Right hindlimb (tissue), 1 donor: ENCODE results near the gene CYTIP.
A peak's percentile ranks its signal among the peaks of the same experiment; 100 is the strongest.

Source experiments
- DNase-seq: peaks from one replicate; pipeline ENCODE4 v3.0.0-alpha.2; 2018

CYTIP gene

DNA sequence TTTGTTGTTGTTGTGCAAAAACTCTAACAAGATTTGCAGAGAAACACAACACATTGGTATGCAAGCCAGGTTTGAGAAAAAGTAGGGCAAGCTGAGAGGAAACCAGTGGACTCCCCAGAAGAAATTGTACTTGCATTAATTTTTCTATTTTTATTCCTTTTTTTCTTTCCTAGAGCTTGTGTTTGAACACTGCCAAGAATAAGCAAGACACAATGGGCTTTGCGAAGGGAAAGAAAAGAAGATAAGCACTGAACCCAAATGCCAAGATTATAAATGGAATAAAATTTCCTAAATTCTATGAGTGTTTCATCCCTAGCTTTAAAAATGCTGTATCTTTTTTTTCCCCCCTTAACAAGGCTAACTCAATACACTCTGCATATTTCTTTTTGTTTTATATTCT is 17.0 kb upstream of the CYTIP start:
- DNase-seq: no peak

DNA sequence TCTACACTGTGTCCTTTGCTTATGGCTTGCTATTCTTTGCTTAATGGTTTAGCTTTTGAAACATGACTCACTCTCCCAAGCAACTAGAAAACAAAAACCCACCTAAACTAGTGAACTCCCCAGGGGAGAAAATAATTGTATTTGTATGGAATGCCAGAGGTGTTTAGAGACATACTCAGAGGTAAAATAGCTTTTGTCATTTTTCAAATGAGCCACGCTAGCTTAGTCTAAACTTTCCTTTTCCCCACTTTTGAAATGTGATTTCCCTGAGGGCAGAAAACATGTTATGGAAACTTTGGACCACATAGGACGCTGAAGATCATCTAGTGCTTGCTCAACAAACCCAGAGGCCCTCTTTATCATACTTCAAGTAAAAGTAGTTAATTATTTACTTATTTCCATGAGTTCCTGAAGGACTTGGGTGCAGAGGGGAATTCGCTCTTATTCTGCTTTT is 16.5 kb upstream of the CYTIP start:
- DNase-seq: no peak

DNA sequence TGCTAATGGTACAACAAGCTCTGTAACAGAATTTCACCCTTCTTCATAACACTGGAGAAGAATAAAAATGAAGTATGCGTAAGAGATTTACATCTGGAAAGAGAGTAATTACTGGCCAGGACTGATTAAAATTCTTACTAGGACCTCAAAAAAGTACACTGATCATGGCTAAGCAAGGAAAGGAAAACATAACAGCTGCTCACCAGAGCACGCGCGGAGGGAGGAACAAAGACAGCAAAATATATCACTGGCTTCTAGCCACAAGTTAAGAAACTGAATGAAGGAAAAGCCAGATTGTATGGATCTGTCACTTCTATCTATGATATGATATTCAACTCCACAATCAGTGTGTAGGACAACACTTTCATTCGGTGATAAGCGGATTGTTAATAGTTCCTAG is 15.6 kb upstream of the CYTIP start:
- no peak for DNase-seq

DNA sequence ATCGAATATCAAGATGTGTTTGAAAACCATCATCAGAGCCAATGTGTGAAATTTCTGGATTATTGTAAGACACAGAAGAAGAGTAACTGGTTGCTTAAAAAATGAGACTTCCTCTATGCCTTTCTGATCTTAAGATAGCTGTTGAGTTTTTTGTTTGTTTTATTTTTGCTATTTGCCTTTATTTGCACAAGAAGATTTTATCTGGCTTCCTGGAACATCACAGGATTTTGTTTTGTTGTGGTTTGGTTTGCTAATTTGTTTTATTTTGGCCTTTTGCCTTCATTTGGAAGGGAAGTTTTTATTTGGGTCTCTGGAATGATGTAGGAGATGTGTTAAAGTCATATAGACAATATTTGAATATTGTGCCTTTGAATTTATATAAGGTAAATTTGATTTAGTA is 3.9 kb upstream of the CYTIP start:
- no peak for DNase-seq

DNA sequence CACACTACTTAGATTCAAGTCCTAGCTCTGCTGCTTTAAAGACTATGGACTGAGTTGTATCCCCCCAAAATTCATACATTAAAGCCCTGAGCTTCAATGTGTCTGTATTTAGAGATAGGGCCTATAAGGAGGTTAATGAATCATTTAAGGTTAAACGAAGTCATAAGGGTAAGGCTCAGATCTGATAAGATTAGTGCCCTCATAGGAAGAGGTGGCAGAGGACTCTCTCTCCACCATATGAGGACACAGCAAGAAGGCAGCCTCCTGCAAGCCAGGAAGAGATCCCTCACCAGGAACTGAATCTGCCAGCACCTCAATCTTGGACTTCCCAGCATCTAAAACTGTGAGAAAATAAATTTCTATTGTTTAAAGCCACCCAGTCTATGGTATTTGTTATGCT is 3.1 kb upstream of the CYTIP start:
- no peak for DNase-seq

DNA sequence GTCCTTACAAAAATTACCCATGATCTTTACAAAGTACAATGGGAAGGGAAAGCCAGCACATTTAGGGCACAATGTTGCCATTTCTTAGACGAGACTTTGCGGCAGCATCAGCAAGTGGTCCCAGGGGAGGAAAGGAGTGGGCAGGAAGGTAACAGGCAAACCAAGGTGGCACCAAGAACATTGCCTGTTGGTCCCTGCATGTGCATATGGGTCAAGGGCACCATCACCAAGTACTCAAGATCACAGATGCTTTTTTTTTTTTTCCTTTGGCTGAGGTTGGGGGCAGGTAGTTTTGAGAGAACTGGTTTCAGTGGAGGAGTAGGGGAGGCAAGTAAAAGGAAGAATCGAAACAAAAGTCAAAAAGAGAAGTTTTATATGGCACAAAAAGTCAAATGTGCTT is 752 bp upstream of the CYTIP start:
- DNase-seq: no peak

DNA sequence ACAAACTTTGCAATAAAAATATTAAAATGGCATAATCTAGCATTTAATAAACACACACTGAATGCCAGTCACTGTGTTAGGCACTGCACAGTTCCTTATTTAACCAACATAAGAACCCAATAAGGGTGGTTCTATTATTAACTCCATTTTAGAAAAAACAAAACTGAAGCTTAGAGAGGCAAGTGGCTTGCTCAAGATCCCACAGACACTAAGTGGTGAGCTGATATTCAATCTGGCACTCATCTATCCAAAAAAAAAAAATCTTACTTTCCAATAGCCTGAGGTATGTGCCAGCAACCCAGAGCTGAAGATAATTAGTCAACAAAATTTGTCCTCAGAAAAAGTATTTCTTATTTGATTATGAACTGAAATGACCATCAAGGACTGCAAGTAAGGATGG is 799 bp downstream of the CYTIP start:
- DNase-seq: no peak

DNA sequence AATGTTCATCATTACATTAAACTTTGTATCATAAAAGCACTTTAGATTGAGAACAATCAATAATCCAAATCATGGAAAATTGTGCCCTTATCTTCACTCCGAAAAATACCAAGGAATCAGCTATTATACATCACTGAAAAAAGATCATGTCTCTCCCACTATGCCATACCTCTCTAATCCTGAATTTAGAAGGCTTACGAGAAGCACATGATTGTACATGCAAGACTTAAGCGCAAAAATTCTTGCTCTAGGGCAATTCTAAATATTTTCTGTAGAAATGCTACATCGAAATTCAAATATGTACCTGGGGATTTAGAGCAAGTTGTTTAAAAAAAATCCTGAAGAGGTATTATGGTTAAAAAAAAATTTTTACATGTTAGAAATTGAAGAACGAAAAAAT is 1.3 kb downstream of the CYTIP start:
- no peak for DNase-seq

DNA sequence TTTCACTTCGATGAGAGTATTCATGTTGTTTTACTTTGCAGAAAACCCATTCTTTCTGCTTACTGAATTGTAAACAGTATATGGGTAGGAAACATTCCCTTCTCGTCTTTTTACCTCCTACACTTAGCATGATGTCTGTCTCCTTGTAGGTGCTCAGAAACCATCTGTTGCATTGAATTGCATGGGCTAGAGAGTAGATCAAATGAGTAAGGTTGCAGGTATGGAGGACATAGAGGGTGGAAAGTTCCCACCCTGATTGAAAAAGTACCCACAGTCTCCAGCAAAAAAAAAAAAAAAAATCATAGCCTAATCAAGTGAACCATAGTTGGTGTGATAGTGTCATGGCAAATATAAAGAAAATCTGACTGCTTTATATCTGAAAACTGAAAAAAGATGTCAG is 1.7 kb downstream of the CYTIP start:
- no peak for DNase-seq

DNA sequence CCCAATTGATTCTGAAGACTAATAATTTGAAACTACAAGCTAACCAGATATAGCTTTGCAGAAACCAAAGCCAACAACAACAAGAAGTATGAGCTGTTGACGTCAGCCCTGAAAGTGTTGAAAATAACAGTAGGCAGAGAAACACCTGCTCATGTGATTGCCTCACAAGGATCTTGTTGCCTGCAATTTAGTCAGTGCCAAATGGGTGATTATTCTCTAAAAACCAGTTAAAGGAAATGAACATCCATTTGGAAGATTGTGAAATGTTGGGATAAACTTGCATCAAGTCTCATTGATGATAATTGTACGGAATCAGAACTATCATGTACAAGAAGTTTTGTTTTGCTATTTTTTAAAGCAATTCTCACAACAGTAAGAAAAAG is 2.8 kb downstream of the CYTIP start:
- DNase-seq: no peak

DNA sequence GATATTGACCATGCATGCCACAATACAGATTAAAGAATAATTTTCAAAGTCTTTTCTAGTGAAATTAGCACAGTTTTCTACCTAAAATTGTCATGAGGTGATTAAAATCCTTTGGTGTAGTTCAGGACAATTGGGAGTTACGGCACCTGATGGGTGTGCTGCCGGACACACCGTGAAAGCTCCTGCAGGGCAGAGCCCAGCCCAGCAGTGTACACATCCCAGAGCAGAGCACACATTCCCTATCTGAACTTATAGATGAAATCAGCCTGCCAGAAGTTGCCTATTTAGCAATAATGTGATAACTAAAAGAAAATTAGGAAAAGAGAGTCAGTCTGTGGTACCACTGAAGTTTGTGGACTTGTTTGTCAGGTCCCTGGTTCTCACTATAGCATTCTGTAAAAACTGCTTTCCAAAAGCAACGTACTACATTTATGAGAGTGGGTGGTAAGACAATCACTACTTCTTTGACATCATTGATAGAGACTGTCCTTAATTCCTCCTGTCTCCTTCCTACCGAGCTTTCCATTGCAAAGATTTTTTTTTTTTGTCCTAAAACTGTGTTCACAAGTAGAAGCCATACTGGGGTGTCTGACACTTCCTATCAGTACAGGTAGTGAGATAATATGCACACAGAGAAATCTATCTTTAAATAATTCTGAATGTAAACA is 3.4 kb downstream of the CYTIP start:
- no peak for DNase-seq

DNA sequence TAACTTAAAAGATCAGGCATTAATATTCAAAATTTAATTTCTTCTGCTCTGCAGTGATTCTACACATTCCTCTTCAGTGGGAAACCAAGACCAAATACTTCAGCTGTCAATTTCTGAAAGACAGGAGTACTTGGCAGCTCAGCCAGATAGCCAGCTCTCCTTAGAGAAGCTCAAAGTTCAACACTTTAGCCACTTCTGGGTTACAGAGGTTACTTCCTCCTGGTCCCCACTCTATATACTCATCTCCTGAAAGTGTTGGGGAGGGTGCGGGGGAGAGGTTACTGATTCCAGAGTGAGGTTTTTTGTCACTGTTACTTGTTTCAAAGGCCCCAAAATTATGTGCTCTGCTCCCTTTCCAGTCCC is 4.1 kb downstream of the CYTIP start:
- DNase-seq: no peak

DNA sequence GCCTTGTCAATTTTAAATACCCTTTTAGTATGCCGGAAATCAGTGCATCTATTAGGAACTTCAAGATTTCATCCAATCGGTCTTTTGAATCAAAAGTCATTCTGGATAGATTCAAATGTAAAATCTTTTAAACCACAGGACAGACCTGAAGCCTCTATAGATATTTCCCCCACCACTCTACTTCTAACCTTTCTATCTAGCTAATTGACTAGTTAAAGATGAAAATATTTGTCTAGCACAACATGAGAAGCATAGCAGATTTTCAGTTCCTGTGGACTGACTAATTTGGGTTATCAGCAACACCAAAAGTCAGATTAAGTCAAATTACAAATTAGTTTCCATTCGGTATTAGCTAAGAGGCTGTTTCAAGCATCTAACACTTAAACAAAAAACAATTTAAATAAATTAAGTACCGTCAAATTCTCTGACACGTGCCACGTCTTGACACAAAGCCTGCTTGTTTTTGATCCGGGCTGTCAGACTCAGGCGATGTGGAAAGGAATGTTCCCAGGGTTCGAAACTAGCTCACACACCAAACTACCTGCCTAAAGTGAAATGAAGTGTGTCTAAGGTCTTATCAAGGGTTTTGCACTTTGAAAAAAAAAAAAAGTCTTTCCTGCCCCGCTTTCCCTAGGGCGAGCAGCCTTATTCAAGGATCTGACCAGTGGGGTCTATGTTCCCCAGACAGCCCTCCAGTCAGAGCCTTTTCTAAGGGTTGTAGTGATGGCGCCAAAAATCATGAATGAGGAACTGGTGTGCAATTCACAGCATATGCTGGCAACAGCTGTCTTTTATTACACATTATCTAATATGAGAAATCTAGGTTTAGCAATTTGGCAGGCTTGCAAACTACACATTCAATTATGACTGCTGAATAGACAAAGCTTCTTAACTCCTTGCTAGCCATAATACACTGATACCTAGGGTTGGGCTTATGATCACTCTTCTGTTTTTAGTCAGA is 4.7 kb downstream of the CYTIP start:
- peak; percentile 24 for DNase-seq

DNA sequence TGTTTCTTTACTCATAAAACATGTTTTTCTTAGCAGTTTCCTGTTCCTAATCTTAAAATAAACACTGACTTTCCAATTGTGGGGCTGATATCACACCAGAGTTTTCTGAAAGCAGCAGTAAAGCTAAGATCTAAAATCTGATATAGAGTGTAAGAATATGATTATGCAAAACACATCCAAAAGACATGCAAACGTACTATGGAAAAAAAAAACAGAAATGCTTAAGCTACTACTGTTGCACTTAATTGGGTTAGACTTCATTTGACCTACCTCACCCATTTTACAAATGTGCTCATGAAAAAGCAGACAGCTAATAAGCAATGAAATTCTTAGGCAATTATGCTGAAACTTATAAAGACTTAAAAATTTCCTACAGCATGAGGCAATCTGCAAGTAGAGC is 10.5 kb downstream of the CYTIP start:
- no peak for DNase-seq

DNA sequence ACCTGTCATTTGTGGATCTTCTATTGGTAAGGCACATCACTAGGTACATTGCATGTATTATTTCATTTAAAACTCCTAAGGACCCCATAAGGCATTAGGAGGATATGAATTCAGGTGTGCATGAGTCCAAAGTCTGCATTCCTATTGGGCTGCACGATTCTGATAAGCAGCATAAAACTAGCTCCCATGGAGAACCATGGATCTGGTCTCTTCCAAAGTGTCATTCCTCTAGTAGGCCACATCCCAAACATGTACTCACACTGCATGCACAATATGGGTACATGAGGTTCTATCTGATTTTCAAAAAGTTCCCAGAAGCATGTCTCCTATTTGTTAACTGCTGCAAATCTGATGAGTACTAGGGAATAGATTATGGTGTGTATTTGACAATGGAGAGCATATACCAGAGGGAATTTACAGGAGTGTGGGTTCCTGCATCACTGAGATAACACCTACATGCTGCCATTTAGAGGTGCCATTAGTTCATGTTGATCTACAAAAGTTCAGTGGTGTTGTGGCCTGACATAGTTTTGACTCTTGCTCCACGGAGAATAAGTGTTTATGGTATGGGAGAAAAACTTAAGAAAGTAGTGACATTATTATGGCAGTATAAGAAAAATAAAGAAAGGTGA is 11.3 kb downstream of the CYTIP start:
- no peak for DNase-seq

DNA sequence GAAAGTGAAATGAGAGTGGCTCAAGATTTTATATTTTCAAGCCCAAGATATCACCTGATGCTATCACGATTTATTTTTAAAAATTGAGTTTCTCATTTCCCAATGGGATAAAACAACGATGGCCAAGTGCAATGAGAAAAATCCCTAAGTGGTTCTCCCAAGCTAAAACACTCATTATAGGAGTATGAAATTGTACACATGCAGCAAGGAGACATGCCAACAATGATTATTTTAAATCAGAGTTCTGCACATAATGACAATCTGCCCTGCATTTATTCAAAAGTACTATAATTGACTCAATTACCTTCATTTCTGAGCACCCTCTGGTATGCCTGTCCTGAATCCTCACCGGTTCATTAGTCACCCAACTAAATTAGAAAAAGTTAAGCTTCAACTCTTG is 12.7 kb downstream of the CYTIP start:
- no peak for DNase-seq

DNA sequence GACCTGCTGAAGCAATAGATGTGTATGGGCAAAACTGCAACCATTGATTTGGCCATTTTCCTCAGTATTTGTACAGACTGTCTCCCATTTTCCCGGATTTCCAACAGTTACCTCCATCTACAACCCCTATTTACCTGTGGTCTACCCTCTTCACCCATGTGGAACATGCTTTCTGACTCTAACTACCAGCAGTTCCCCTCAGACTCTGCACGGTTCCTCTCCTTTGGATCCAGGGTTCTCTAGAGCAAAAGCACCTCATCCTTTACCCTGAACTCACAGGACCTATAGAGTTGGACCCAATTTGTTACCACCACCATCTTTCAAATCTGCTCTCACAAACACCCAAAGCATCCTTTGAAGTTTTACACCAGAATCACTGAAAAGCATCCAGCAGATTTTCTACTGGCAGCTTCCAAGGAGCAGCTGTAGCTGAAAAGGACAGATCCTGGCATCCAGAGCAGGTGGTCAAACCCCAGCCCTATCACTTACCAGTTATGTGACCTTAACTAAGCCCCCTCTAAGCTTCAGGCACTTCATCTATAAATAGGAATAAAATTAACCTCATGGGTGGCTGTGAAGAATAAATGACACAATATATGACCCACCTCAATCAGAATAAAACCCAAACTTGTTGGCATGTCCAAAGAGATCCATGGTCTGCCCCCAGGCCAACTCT is 15.3 kb downstream of the CYTIP start:
- DNase-seq: peak; percentile 21

DNA sequence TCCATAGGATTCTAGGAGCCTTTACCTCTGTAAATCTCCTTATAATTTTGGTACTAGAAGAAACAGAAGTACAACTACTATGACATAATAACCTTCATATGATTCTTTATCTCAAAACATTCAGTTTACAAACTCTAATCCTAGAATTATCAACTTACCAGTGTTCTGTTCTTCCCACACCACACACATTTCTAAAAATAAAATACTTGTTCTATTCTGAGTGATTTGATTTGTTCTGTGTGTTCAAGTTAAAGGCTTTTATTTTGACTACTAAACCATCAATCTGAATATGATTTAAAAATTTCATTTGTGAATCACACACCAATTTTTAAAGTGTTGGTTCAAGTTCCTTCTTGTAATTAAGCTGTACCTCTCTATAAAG is 16.0 kb downstream of the CYTIP start:
- no peak for DNase-seq

DNA sequence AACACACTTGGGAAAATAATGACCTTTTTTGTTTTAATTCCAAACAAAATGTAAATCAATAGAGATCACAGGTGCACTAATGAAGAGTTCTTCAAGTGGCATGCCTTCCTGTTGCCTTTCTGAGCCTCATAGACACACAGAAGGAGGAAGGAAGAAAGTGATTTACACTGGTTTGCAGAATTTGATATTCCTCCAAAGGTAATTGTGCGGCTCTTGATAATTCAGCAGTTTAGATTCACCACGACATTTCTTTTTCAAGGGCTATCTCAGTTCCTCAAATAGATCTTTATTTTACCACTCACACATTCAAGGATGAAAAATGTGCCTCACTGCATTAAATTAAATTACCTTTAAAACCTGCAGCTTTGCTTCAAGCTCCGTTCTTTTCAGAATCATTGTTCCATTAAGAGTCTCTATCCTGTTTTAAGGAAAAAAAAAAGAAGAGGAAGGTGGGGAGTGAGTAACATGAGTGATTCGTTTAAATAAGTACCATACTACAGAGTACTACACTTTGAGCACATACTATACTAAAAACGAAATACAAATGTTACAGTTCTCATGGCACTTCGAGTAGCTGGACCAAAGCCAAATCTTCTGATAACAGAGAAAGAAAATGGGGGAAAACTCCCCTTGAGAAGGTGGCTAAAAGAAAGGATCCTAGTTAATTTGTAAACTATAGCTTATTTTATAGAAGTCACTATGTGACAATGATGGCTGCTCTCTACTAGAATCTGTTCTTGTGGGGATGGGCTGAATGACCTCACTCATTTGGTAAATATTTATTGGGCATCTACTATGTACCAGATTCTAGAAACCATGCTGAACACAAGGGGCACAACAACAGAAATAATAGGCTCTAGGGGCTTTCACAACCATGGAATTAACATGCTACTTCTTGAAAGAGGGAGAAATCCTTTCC is 16.6 kb downstream of the CYTIP start:
- no peak for DNase-seq

DNA sequence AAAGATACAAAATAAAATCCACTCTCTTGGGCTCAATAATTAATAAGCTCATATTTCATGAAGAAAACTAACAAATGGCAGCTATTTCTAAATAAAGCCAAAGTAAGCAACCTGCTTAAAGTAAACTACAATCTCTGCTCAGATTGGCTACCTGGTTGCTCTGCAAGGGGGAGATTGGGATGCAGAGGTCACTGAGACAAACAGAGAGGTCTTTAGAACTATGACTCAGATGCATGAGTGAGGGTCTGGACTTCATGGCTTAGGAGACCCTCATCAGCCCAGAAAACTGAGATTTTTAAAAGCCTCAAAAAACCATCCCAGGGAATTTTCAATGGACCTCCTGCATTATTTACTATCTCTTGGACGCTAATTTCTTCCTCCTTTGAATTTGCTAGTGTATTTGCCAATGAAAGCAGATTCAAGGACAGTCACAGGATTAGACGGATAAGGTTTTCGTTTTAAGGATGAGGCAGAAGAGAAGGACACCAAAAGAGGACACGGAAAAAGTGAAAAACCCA is 17.4 kb downstream of the CYTIP start:
- no peak for DNase-seq

DNA sequence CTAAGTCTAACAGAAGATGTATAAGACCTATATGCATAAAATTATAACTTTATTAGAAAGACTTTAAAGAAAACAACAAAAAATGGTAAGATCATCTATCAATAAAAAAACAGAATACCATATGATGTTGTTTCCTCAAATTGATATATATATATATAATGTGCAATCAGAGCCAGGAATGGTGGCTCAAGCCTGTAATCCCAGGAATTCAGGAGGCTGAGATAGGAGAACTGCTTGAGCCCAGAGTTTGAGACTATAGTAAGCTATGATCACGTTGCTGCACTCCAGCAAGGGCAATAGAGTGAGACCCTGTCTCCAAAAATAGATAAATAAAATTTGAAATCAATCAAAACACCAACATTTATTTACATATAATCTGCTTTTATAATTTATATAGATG is 19.5 kb downstream of the CYTIP start:
- no peak for DNase-seq

DNA sequence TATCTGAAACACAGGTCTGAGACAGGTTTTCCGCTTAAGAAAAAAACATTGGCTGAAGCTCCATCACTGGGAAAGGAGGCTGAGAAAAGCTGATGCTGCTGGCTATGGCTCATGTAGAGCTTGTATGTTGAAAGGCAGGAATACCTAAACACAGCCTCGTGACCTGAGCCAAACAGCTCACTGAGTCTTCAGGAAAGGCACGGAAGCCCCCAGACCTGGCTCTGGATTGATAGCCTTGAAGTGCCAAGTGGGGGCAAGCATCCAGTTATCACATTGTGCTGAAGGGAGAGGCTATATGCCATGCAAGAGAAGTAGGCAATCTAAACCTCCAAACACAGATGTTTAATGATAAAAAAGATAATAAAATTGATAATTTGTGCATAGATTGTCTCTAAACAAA is 21.9 kb downstream of the CYTIP start:
- no peak for DNase-seq
